Stimulated activated CD4-positive, alpha-beta T cell treated with anti-CD3 and anti-CD28 coated beads, Interleukin-2, amount 100 ng/mL, for 24 hours (primary cell): Measurements from ENCODE around the gene FAM219A.
"Not testable (repeated sequence)": the region's sequence is repeated elsewhere in the genome, so short reads cannot be mapped to it uniquely, and the experiment has no call there.

Source experiments
- DNase-seq, 2 donors: peaks; one replicate each; pipeline ENCODE4 v3.0.0-alpha.2; 2020

FAM219A gene

DNA sequence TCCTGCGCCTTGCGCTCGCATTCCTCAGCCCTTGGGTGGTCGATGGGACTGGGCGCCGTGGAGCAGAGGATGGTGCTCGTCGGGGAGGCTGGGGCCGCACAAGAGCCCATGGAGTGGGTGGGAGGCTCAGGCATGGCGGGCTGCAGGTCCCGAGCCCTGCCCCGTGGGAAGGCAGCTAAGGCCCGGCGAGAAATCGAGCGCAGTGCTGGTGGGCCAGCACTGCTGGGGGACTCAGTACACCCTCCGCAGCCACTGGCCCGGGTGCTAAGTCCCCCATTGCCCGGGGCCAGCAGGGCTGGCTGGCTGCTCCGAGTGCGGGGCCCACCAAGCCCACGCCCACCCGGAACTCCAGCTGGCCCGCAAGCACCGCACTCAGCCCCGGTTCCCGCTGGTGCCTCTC, 24.4 kb upstream of the FAM219A start:
- DNase-seq: not testable (repeated sequence)

DNA sequence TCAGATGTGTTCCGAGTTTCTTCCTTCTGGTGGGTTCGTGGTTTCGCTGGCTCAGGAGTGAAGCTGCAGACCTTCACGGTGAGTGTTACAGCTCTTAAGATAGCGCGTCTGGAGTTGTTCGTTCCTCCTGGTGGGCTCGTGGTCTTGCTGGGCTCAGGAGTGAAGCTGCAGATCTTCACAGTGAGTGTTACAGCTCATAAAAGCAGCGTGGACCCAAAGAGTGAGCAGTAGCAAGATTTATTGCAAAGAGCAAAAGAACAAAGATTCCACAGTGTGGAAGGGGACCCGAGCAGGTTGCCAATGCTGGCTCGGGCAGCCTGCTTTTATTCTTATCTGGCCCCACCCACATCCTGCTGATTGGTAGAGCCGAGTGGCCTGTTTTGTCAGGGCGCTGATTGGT, 23.2 kb upstream of the FAM219A start:
- not testable (repeated sequence) for DNase-seq

DNA sequence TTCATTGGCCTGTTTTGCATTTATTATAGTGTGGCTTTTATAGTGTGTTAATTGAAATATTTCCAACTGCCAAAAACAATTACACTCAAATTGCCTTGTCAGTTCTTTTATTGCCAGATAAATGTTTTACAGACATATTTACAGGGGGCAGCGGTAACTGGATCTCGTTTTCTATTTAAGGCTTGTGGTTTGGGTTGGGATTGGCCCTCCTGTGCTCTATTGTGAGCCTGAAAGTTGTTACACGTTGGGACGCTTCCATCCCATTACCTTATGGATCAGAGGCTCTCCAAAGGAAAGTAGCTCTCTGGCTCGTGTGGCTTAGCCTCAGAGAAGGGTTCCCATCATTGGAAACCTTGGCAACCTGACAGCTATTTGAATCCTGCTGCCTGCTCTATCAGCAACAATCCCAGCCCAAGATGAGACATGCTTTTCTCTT, 21.1 kb upstream of the FAM219A start:
- DNase-seq: no peak

DNA sequence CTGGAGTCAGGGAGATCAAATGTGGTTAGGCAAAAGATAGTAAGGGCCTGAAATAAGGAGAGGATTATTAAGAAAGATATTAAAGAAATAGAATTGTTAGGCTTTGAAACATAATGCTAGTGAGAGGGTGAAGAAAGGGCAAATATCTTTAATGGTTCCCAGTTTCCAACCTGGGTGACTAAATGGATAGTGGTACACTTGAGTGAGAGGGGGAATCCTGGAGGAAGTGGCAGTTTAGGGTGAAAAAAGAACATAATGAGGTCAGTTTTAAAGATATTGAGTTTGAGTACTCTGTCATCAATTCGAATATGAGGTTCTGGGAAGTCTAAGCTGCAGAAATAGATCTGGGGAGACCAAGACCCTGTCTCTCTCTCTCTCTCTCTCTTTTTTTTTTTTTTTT, 19.2 kb upstream of the FAM219A start:
- no peak for DNase-seq

DNA sequence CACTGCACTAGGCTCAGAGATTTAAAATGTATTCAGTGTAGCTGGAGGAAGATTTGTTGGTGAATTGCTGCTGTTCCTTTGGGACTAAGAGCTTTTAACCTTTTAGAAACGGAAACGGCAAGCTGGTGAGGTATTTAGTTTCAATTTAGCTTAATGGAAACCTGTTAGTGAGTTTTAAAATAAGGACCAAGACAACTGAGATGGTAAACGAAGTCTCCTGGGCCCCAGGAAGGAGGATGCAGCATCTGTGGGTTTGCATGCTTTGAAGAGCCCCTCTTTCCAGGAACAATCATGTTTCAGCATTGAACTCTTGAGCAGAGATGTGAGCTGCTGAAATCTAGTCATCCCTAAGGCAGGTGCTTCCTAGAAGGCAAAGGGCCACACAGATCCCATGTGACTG, 16.7 kb upstream of the FAM219A start:
- DNase-seq: no peak

DNA sequence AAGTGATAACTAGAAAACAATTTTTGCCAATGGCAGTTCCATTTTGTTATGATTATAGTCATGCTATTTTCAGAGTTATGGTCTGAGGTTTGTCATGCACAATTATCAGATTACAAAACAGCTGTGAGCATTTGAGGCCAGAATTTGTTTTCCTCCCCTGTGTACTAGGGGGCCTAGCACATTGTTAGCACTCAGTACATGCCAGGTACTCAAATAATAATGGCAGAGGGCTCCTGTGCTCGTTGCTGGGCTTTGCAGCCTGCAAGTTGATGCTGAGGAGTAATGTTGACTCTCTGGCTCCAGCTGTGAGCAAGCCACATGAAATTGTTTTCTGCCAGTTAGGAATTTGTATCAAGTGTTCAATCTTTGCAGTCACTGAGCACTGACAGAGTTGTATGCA, 7.1 kb upstream of the FAM219A start:
- no peak for DNase-seq

DNA sequence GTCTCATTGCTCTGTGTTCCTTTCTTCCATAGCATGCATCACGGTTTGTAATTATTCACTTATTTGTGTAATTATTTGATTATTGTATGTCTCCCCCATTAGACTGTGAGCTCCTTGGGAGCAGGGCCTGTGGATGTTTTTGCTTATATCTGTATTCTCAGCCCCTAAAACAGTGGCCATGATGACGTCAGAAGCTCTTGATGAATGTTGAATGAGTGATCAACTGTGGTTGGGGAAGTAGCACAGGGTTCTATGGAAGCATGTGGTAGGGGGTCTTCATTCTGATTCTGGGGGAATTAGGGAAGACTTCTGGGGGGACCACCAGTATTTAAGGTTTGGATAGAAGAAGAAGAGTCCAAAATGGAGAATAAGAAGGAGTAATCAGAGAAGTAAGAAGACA, 6.2 kb upstream of the FAM219A start:
- no peak for DNase-seq

DNA sequence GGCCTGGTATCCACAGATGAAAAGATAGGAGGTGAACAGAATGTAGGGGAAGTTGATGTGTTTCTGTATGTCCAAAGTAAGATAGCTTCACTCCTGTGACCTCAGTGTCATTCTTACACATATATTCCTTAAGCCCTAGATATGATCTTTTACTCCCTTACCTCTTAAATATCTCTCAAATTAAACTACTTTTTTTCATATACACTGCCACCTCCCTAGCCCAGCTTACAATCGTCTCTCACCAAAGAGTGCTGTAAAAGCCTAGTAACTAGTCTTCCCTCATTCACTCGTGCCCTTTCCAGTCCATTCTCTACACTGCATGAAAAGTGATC, 5.5 kb upstream of the FAM219A start:
- no peak for DNase-seq

DNA sequence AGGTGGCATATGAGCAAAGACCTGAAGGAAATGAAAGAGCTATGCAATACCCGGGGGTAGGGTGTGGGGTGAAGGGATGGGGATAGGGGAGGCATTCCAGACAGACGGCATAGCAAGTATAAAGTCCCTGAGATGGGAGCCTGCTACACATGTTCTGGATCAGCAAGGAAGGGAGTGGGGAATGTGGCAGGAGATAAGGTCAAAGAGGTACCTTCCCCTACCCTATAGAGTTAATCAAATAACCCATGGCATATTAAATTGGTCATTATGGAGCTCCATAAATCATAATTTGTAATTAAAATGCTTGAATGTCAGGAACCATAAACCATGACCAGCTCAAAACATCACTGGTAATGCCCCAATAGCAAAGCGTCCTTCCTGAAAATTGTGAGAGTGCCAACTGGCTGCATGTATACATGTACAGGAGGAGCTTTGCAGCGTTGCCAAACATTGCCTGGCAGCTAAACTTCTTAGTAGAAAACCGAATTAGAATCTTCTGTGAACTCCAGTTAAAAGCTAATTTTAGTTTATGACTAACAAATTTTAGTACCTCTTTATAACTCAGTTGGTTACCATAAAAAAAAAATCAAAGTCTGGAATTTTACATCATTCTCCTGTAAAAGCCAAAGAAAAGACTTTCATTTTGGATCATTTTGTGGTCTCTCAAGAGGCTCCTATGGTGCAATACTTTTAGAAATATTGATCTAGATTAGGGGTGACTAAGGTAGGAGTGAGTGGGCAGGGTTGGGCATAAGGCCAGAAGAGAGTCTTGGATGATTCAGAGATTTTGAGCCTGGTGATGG, 4.9 kb upstream of the FAM219A start:
- peak; percentile 56 to 71 for DNase-seq

DNA sequence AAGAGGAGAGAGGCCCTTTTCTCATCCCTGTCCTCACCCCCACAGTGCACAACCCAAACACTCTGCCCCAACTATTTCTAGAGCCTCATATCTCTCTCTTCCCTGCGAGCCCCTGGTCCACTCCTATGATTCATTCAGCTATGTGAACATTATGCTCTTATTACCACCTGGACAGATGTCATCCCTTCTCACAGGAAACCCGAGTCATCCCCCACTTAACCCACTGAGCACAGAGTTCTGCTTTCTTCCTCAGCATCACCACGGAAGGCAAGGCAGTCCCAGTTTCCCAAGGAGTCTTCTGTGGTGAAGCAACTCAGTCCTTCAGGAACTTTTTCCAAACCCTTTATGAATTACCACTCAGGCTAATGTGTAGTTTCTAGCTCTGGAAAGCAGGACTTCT, 1.6 kb upstream of the FAM219A start:
- DNase-seq: no peak

DNA sequence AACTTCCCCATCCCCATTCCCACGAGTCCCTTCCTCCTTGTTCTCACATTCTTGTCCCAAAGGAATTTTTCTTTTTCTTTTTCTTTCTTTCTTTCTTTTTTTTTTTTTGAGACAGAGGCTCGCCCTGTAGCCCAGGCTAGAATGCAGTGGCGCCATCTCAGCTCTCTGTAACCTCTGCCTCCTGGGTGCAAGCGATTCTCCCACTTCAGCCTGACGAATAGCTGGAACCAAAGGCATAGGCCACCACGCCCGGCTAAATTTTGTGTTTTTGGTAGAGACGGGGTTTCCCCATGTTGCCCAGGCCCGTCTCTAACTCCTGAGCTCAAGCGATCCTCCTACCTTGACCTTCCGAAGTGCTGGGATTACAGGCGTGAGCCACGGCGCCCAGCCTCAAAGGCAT, 986 bp upstream of the FAM219A start:
- DNase-seq: no peak

DNA sequence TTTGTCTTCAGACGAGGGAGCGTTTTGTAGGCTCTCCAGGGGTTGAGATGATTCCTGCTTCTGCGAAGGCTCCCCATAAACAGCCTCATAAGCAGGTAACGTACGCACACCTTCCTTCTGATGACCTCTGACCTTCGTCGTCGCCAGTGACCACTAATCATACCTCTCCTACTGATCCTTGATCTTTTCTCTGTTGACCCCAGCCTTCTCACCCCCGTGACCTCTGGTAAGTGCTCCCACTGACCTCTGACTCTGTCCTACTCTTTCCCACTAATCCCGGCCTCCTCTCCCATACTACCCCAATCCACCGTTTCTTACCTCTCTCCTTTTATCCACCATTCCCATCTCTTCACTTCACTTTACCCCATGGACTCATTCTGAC, 580 bp upstream of the FAM219A start:
- no peak for DNase-seq

DNA sequence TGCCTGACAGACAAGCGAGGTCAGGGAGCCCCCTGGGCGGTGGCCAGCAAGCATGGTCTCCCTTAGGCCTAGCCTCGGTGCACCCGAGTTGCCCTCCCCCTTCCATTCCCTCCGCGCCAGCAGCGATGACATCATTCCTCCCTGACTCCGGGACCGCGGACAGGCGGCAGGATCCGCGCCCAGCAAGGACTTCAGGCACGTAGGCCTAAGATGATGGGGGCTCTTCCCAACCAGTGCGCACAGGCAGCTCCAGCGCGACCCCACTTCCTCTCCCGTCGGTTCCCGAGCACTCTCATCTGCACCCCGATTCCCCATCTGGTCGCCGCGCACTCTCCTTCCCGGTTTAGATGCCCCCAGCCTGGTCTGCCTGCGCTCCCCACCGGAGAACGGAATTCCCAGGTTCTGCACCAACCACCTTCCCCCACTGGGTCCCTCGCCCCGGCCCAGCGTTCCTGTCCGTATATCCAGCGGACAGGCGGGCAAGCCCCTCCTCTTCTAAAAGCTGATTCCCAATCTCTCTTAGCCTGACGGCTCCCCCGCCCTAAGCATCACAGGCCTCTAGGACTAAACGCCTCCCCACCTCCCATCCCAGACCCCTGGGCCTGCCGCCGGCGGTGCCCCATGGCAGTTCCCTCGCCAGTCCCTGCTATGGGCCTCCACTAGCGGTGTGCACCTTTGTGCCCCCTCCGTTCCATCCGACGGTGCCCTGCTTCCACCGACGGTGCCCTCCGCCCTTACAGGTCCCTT, 931 bp downstream of the FAM219A start:
- peak in 1 of 2 donors; percentile 22 for DNase-seq

DNA sequence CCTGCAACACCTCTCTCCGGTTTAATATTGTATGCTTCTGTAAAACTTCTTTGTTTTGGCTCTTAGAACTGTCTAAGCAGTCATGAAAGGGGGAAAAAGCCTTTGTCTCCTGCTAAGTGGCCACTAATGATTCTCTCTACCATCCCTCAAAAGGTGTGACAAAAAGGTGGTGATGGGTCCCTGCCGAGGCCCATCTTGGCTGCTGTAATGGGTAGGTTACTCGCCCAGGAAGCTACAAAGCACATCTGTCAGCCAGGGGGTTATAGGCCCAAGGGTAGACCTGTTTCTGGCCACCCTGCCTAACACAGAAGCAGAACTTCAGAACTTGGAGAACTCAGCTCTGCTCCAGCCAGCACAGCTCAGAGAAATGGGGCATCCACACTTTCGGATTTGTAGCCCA, 1.6 kb downstream of the FAM219A start:
- no peak for DNase-seq

DNA sequence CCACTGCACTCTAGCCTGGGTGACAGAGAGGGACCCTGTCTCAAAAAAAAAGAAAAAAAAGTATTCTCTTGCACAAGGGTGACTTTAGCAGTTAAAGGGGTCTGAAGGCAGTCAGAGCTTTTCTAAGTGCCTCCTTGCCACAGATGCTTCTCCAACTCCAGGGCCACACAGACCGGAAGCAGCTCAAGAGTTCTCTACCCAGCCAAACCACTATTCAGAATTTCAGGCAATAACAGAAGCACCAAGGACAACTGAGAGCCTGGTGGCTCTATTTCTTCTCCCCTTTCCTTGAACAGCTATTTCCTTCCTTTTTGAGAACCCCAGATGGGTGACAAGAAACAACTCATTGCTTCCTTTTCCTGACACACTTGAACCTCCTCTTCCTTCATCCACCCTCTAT, 2.2 kb downstream of the FAM219A start:
- DNase-seq: no peak

DNA sequence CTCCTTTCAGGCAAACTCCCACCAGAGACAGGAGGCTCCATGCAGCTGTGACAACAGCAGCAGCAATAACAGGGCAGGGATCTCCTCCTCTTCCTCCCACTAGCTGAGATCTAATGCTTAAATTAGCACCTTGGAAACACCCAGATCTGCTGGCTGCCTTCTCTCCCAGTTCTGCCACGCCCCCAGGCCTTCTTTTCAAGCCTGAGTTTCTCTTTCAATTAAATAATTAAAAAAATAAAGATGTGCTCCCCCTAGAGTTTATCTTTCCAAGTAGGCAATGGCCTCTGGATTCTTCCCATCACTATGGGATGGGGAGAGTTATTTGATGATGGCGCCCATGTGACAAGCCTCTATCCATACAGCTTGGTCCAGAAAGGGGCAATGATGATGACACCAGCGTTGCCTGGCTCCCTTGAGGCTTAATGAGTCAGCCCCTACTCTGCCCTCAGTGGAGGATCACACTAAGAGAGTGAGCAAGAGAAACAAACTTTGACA, 3.8 kb downstream of the FAM219A start:
- DNase-seq: peak in 1 of 2 donors; percentile 29

DNA sequence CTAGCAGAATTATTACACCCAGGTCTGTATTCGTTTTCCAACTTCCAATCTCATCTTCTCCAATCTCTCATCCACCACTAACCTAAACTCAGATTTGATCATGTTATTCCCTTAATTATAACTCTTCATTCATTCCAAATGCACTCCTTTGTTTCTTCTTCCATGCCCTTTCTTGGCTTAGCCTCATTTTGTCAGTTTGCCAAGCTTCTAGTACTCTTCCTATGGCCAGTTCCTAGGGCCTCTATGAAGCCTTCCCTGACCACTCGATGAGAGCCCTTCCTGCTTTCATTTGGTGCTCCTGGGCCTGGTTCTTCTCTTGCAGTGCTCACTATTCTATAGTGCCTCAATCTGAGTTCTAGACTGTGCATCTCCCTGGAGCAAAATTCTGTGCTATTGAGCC, 5.8 kb downstream of the FAM219A start:
- DNase-seq: no peak

DNA sequence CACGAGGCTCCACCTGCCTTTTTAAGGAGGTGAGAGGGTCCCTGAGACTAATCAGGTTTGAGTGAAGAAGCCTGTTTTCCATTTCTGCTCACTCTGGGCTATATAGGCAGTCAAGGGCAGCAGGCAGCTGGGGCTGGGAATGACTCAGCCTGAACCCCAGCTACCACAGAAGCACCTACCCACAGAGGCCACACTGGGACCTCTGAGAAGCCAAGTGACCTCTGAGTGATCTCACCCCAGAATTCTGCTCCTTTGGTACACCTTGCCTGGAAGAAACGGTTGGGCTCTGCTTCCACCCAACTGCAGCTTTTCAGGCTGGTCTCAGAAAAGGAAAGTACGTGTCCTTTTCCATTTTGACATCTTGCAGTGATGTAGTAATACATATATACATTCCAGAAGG, 6.8 kb downstream of the FAM219A start:
- no peak for DNase-seq

DNA sequence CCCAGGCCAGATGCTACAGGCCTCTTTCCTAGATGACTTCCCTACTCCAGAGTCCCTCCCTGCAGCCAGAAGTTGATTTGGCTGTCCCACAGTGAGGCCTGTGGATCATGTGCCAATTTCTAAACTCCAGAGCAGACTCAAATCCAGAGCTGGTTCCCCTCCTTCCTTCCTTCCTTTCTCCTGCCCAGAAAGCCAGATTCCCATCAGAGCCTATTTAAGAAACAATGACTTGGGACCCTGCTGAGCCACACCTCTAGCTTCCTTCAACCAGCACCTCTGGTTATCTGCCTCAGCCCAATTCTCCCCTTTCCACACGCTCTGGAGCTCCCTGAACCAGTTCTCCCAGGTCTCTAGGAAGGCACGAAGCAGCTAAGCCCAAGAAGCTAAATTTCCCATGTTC, 7.2 kb downstream of the FAM219A start:
- DNase-seq: no peak

DNA sequence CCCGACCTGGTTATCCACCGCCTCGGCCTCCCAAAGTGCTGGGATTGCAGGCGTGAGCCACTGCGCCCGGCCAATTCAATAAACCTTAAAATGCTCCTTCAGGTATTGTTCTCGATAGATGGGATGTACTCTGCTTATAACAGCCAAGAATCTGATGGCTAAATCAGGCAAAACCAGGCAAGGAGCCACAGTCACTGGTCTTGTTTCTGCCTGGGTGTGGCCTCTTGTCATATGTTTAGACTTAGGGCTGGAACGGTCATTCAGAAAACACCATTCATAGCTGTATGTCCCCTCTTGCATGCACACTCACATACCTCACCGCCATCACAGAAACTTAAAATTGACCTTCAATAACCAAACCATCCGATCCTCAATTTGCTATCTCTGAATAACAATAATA, 7.7 kb downstream of the FAM219A start:
- DNase-seq: no peak

DNA sequence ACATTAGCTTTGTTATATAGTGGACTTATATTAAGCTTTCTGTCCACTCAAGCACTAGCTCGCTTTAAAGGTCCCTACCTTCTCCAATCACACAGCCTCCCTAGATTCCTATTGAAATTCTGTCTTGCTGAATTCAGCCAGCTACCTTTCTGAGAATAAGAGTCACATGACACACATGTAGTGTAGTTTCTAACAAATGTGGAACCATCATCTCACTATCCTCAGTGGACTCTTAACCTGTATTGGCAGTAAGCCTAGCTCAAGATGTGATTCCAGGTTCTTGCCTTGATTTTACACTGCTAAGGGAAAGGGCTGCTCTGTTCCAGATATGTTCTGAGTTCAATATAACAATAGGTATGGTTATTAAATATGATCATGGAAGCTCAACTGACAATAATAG, 11.4 kb downstream of the FAM219A start:
- DNase-seq: no peak

DNA sequence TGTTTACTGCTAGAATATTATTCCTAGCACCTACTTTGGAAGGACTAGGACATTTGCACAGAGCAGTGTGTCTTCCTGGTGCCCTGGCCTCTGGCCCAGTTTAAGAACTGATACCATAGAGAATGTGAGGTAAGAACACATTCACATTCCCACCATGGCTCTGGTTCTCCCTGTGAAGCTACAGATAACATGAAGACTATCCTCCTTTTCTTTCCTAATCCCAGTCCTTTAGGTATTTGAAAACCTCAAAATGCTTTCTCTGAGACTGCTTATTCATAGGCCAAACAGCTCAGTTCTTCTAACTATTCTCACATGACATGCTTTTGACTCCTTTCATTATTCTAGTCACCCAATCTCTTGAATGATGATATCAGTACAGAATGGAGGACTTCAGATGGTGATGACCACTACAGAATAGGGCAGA, 11.9 kb downstream of the FAM219A start:
- no peak for DNase-seq

DNA sequence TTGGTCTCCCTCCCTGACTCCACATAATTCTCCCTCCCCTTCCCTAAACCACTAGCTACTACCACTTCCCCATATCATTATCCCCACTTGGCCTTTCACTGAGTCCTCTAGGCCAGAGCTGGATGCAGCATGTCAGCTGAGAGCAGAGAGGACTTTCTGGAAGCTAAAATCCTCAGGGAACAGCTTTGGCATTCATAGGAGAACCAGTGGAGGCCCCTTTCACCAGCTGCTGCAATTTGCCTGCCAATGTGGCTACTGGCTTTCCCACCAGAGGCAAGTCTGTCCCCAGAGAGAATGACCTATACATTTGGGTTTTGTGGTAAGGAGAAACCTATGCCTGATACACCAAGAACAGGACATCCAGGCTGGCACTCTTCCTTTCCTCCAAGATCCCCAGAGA, 14.4 kb downstream of the FAM219A start:
- DNase-seq: no peak

DNA sequence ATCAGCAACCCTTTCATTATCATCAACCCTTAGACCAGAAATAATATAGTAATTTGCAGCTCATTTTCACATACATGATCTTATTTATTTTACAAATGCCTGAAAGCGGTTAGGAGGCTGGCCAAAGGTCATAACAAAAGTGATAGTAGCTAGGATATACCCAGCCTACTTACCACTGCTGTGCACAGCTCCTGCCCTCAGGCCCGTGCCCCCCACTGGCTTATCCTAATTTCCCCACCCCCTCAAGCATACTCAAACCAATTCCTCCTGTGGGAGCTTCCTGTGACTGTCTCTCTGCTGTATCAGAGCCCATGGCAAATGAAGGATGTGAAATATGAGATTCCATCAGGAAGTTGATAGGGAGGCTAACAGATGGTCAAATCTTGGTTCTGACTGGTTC, 14.8 kb downstream of the FAM219A start:
- DNase-seq: no peak

DNA sequence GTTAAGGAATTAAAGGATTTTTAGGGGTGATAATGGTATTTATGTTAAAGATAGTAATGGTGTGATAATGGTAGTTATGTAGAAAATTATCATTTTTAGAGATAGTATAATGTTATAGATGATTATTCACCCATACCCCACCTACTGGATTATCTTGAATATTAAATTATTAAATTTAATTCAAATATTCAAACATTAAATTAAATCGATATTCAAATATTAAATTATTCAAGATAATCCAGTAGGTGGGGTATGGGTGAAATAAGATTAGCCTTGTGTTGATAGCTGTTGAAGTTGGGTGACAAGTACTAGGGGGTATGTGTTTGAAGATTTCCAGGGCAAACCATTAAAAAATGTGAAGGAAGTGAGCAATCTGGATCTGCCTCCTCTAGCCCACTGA, 15.6 kb downstream of the FAM219A start:
- no peak for DNase-seq
